Aorta (tissue), 5 donors: ENCODE results near the gene DPP6. TPM values are rescaled to one million over a fixed set of nuclear protein-coding genes. Genes with fewer than 3 reads are reported as not detected.

Experiments used
- ATAC-seq: fragments of 200-7000 bp; cut with Tn5 transposase; one replicate; pipeline ENCODE4 v1.9.1; 2022; ENCODE audit warnings: moderate library complexity; ENCODE audit not compliant: low FRiP score
- DNase-seq, 2 donors: peaks; one replicate each; pipeline ENCODE4 v3.0.0-alpha.2; 2020
- H3K27ac ChIP-seq, 2 donors: one replicate each; pipeline ENCODE4 v1.5.1; 2013; ENCODE audit warnings: low read length in 2 of 2, mild to moderate bottlenecking in 2 of 2, moderate library complexity in 2 of 2, control low read depth in 1 of 2, inconsistent platforms in 1 of 2, low read depth in 1 of 2
- H3K27me3 ChIP-seq, 2 donors: one replicate each; pipeline ENCODE4 v1.6.1; 2013; ENCODE audit warnings: control low read depth in 1 of 2, low read length in 1 of 2, mild to moderate bottlenecking in 1 of 2, moderate library complexity in 1 of 2; ENCODE audit not compliant: insufficient read depth in 2 of 2, control insufficient read depth in 1 of 2
- H3K36me3 ChIP-seq, 2 donors: one replicate each; pipeline ENCODE4 v1.6.1; 2013; ENCODE audit warnings: control low read depth in 1 of 2, low read length in 1 of 2, mild to moderate bottlenecking in 1 of 2; ENCODE audit not compliant: insufficient read depth in 2 of 2, control insufficient read depth in 1 of 2
- H3K4me1 ChIP-seq, 2 donors: one replicate each; pipeline ENCODE4 v1.6.1; 2013; ENCODE audit warnings: low read length in 2 of 2, control low read depth in 1 of 2, mild to moderate bottlenecking in 1 of 2, moderate library complexity in 1 of 2; ENCODE audit not compliant: insufficient read depth in 2 of 2, control insufficient read depth in 1 of 2
- H3K4me3 ChIP-seq, 2 donors: one replicate each; pipeline ENCODE4 v1.5.1; 2013; ENCODE audit warnings: low read length in 2 of 2, control low read depth in 1 of 2, mild to moderate bottlenecking in 1 of 2
- H3K9me3 ChIP-seq: one replicate; pipeline ENCODE4 v1.6.1; 2013; ENCODE audit warnings: mild to moderate bottlenecking, low read length; ENCODE audit not compliant: control insufficient read depth
- WGBS, 2 donors: extraction: QIAGEN DNeasy Blood & Tissue Kit; methylation state at CpG; one replicate each; pipeline ENCODE4 v1.1.7; 2013; 5-methylcytosine and 5-hydroxymethylcytosine counted together
- intact Hi-C, 2 donors: fragments of 100-400 bp; cut with DNase I; formaldehyde crosslinking; loops; one replicate each; pipeline versions ENCODE4 v1.14.2 to v1.15.0; 2022
- polyA plus RNA-seq, 2 donors: library from polyadenylated mRNA; stranded (reverse); fragments of 200-250 nt; gene quantifications; one replicate each; pipeline ENCODE4 v1.2.3, GENCODE V29; 2013
- total RNA-seq, 2 donors: library from RNA; stranded (reverse); fragmentation: NEBNext Ultra II Directional; extraction: Animal tissue kit (Norgen Biotek cat#: 25700); gene quantifications; one replicate each; pipeline ENCODE4 v1.2.1, GENCODE V29; 2021
- donor health status: healthy with polysubstance abuse.
- donor health status: Bipolar disorder and iron deficiency.
- donor health status: DM: no; HTN: no; CAD: no.
- donor health status: DM: no; HTN: no; CAD: no.
- donor health status: DM: yes; HTN: yes; CAD: no.

DPP6 gene
- total and polyA plus RNA-seq, 4 donors, result 0.69 TPM; not detected in 3

GRCh38 chr7:154372011-154372601, 319.9 kb downstream of the DPP6 start:
- WGBS, 2 donors, result 52 to 53% methylated on average over 12 of the region's 12 CpGs
- H3K9me3 ChIP-seq, result peaks cover 3% of the 10 kb centered on the region

DNA sequence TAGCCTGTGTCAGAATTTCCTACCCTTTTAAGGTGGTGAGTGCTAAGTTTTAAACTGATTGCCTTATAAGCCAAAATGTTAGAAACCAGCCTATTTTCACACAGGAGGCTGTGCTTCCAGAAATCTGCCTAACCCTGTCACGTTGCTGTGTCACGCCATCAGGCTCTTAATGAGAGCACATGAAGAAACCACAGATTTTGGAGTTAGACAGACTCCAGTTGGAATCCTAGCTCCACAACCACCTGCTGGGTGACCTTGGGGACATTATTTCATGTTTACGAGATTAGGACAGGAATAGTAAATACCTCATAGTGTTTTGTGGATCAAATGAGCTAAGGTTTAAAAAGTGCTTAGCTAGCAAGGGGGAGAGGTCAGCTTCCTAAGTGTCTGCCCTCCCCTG, 321.8 kb downstream of the DPP6 start:
- H3K4me3 ChIP-seq, result no peak overlapping the region
- no peaks in the 10 kb centered on the region for H3K36me3 ChIP-seq
- no peaks in the 10 kb centered on the region for H3K4me1 ChIP-seq
- H3K27me3 ChIP-seq, result peaks cover 0 to 1% of the 10 kb centered on the region in 2 donors
- ATAC-seq (no peak), DNase-seq (no peak)
- H3K27ac ChIP-seq, result no peak overlapping the region
- H3K9me3 ChIP-seq, result peaks cover 3% of the 10 kb centered on the region
- WGBS, 2 donors, result 73% methylated on average over 3 of the region's 3 CpGs
- intact Hi-C loops, result no loop called here

More at GRCh38 chr7:154372011-154372601, 319.9 kb downstream of the DPP6 start:
- no peak overlapping the region for H3K27ac ChIP-seq
- no peak for DNase-seq
- no peak overlapping the region for H3K4me3 ChIP-seq
- no peaks in the 10 kb centered on the region for H3K36me3 ChIP-seq
- H3K27me3 ChIP-seq, result peaks cover 0 to 1% of the 10 kb centered on the region in 2 donors
- no peak for ATAC-seq
- no peaks in the 10 kb centered on the region for H3K4me1 ChIP-seq
- intact Hi-C loops, result no loop called here

DNA sequence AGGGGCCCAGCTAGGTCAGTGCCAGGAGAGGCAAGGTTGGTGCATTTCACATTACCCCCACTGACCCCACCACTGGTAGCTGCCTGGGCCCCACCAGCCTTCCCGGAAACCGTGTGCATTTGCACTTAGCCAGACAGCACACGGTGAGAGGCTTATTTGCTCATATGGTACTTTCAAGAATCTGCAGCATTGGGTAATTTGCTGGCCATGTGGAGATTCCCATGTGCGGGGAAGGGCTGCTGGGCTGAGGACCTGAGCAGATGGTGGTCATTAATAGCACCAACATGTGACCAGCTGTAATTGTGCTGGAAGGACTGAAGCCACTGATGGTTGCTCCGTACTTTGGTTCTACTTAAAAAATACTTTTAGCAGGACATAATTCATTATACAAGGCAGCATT, 323.8 kb downstream of the DPP6 start:
- intact Hi-C loops, result no loop called here
- no peaks in the 10 kb centered on the region for H3K4me1 ChIP-seq
- peaks cover 3% of the 10 kb centered on the region for H3K9me3 ChIP-seq
- ATAC-seq, result no peak
- H3K4me3 ChIP-seq, result no peak overlapping the region
- H3K27ac ChIP-seq, result no peak overlapping the region
- H3K27me3 ChIP-seq, result no peaks in the 10 kb centered on the region
- no peaks in the 10 kb centered on the region for H3K36me3 ChIP-seq
- DNase-seq, result no peak
- WGBS, 2 donors, result 25 to 46% methylated on average over 5 of the region's 5 CpGs

DNA sequence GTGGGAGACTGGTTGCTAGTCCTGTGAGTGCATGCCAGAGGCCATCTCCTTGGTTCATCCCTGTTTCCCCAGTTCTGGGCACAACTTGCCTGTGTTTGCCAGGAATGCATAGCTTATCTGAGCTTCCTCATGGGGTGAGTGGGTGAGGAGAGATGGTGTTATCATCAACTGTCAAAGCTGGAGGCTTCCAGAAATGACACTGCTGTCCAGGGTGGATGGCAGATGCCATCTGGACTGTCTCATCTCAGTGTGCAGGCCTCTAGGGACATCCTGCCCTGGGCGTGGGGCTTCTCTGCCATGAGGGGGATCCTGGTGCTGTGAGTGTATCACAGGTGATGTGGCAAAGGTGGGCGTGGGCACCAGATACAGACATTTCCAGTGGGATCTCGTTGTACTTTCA, 328.6 kb downstream of the DPP6 start:
- ATAC-seq (no peak), DNase-seq (no peak)
- H3K27me3 ChIP-seq, result no peaks in the 10 kb centered on the region
- H3K27ac ChIP-seq, result no peak overlapping the region
- no peaks in the 10 kb centered on the region for H3K9me3 ChIP-seq
- intact Hi-C loops, result no loop called here
- 69 to 76% methylated on average over 3 of the region's 3 CpGs for WGBS, 2 donors
- H3K4me1 ChIP-seq, result no peaks in the 10 kb centered on the region
- H3K4me3 ChIP-seq, result no peak overlapping the region
- H3K36me3 ChIP-seq, result no peaks in the 10 kb centered on the region

- Histone ChIP-seq H3K9me3 (no peaks in the 10 kb centered on the region), H3K4me1 (no peaks in the 10 kb centered on the region), H3K27me3 (no peaks in the 10 kb centered on the region), H3K27ac (no peak overlapping the region), H3K4me3 (no peak overlapping the region), H3K36me3 (no peaks in the 10 kb centered on the region)
- WGBS, 2 donors, result 58 to 63% methylated on average over 3 of the region's 3 CpGs
- intact Hi-C loops, result no loop called here
- no peak for ATAC-seq
- DNase-seq, result no peak
These were observed 330.8 kb downstream of the DPP6 start for GRCh38 chr7:154383045-154383444.

- H3K27ac ChIP-seq, result no peak overlapping the region
- H3K4me3 ChIP-seq, result no peak overlapping the region
- no peak for ATAC-seq
- H3K27me3 ChIP-seq, result no peaks in the 10 kb centered on the region
- no peaks in the 10 kb centered on the region for H3K9me3 ChIP-seq
- DNase-seq, result no peak
- intact Hi-C loops, result no loop called here
- no peaks in the 10 kb centered on the region for H3K36me3 ChIP-seq
- H3K4me1 ChIP-seq, result no peaks in the 10 kb centered on the region
- 83 to 86% methylated on average over 8 of the region's 8 CpGs for WGBS, 2 donors
These were observed 333.0 kb downstream of the DPP6 start for GRCh38 chr7:154385214-154385613.

DNA sequence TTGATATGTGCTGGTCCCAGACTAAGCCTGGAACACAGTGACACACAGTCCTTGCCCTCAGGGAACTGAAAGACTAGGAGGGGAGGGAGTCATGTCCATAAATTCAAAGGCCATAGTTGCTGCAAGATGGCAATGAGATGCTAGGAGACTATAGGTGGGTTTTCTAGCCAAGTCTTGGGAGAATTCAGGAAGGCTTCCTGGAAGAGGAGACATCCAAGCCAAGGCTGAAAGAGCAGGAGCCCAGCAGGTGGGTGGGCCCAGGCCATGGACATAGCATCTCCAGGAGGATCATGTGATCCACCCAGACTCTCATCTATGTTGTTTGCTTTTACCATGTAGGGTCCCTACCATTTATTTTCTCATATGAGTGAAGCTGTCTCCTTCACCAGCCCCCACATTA, 335.1 kb downstream of the DPP6 start:
- ATAC-seq (no peak), DNase-seq (no peak)
- no peaks in the 10 kb centered on the region for H3K36me3 ChIP-seq
- H3K9me3 ChIP-seq, result no peaks in the 10 kb centered on the region
- intact Hi-C loops, result no loop called here
- no peak overlapping the region for H3K4me3 ChIP-seq
- no peaks in the 10 kb centered on the region for H3K27me3 ChIP-seq
- no peaks in the 10 kb centered on the region for H3K4me1 ChIP-seq
- H3K27ac ChIP-seq, result no peak overlapping the region

DNA sequence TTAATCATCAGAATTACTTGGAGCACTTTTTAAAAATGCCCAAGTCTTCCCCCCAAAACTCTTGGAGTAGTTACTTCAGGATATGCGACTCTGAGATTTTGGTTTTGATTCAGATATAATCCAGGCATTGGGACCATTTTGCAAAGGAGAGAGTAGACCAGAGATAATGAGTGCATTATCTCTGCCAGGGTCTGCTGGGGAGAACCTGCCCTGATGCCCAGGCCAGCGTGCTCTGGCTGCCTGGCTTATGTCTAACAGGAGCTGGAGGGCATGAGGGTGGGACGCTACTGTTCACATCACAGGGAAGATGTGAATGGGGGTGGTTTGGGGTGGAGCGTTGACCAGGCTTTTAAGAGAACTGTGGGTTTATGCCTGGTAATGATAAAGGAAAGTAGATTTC, 336.2 kb downstream of the DPP6 start:
- Histone ChIP-seq H3K9me3 (no peaks in the 10 kb centered on the region), H3K4me3 (no peak overlapping the region), H3K27me3 (no peaks in the 10 kb centered on the region), H3K36me3 (no peaks in the 10 kb centered on the region), H3K4me1 (no peaks in the 10 kb centered on the region), H3K27ac (no peak overlapping the region)
- no peak for DNase-seq
- ATAC-seq, result no peak
- WGBS, 2 donors, result 84 to 89% methylated on average over 4 of the region's 4 CpGs
- intact Hi-C loops, result no loop called here

- no peaks in the 10 kb centered on the region for H3K4me1 ChIP-seq
- no peak for ATAC-seq
- no peaks in the 10 kb centered on the region for H3K9me3 ChIP-seq
- no peak overlapping the region for H3K4me3 ChIP-seq
- no peak overlapping the region for H3K27ac ChIP-seq
- H3K36me3 ChIP-seq, result no peaks in the 10 kb centered on the region
- intact Hi-C loops, result no loop called here
- WGBS, 2 donors, result 64 to 65% methylated on average over 10 of the region's 10 CpGs
- DNase-seq, result no peak
- H3K27me3 ChIP-seq, result no peaks in the 10 kb centered on the region
These were observed 336.8 kb downstream of the DPP6 start for GRCh38 chr7:154388999-154389398.
